ENCODE results near the gene TSPAN17. TPM values are rescaled to one million over a fixed set of nuclear protein-coding genes. Genes with fewer than 3 reads are reported as not detected.

TSPAN17 gene
- polyA plus RNA-seq, 3 donors: 22.2 to 27.7 (median 24.1) TPM

GRCh38 chr5:176694631-176695030 is 47.3 kb downstream of the TSPAN17 start:
- peaks cover 0 to 32% of the 10 kb centered on the region in 2 donors for H3K27me3 ChIP-seq (ENCODE audit: control insufficient read depth in 2 of 2, insufficient read depth in 2 of 2, low read length in 2 of 2)
- TF ChIP-seq, protein P1, sequence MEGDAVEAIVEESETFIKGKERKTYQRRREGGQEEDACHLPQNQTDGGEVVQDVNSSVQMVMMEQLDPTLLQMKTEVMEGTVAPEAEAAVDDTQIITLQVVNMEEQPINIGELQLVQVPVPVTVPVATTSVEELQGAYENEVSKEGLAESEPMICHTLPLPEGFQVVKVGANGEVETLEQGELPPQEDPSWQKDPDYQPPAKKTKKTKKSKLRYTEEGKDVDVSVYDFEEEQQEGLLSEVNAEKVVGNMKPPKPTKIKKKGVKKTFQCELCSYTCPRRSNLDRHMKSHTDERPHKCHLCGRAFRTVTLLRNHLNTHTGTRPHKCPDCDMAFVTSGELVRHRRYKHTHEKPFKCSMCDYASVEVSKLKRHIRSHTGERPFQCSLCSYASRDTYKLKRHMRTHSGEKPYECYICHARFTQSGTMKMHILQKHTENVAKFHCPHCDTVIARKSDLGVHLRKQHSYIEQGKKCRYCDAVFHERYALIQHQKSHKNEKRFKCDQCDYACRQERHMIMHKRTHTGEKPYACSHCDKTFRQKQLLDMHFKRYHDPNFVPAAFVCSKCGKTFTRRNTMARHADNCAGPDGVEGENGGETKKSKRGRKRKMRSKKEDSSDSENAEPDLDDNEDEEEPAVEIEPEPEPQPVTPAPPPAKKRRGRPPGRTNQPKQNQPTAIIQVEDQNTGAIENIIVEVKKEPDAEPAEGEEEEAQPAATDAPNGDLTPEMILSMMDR (IDR thresholded peaks at IDR 0.05): no peak
- H3K4me1 ChIP-seq (ENCODE audit: control insufficient read depth in 1 of 2, insufficient read depth in 2 of 2, low read length in 2 of 2): no peaks in the 10 kb centered on the region
- no peaks in the 10 kb centered on the region for H3K36me3 ChIP-seq (replicated peaks in 1 of 2; ENCODE audit: control insufficient read depth in 1 of 2, insufficient read depth in 2 of 2, low read length in 2 of 2)
- H3K9ac ChIP-seq (ENCODE audit: insufficient read depth, low read length, poor library complexity, severe bottlenecking): no peak overlapping the region
- H3K36me3 Mint-ChIP-seq: no peaks in the 10 kb centered on the region
- H3K9me3 ChIP-seq (replicated peaks in 1 of 2; ENCODE audit: control insufficient read depth in 1 of 2, insufficient read depth in 1 of 2, low read length in 2 of 2): no peaks in the 10 kb centered on the region
- H3K4me2 ChIP-seq (replicated peaks; ENCODE audit: extremely low read depth, low read length, poor library complexity, severe bottlenecking): no peak overlapping the region
- DNase-seq: no peak
- no peak overlapping the region for H3K4me3 Mint-ChIP-seq
- H3K27me3 Mint-ChIP-seq (ENCODE audit: low read depth in 3 of 3): peaks cover 59 to 62% (median 61%) of the 10 kb centered on the region in 3 donors
- intact Hi-C loops (cut with micrococcal nuclease): no loop called here
- no peak overlapping the region for H3K27ac Mint-ChIP-seq
- no peak overlapping the region for H2AFZ ChIP-seq (ENCODE audit: insufficient read depth, low read depth, low read length, poor library complexity, severe bottlenecking)
- no peak overlapping the region for H3K4me3 ChIP-seq (replicated peaks in 1 of 3; ENCODE audit: low read depth in 2 of 3, low read length in 3 of 3)
- peaks cover 0 to 4% (median 0%) of the 10 kb centered on the region in 7 donors for H3K9me3 Mint-ChIP-seq
- no peaks in the 10 kb centered on the region for H4K20me1 ChIP-seq (ENCODE audit: insufficient read depth, low read length)
- peaks cover 3% of the 10 kb centered on the region for H3K4me1 Mint-ChIP-seq
- no peaks in the 10 kb centered on the region for H3K79me2 ChIP-seq (ENCODE audit: insufficient read depth, low read length)
- H3K27ac ChIP-seq (ENCODE audit: low read depth in 1 of 2, low read length in 2 of 2): no peak overlapping the region
- 90% methylated on average over 5 of the region's 9 CpGs for WGBS (ENCODE audit: insufficient coverage)

DNA sequence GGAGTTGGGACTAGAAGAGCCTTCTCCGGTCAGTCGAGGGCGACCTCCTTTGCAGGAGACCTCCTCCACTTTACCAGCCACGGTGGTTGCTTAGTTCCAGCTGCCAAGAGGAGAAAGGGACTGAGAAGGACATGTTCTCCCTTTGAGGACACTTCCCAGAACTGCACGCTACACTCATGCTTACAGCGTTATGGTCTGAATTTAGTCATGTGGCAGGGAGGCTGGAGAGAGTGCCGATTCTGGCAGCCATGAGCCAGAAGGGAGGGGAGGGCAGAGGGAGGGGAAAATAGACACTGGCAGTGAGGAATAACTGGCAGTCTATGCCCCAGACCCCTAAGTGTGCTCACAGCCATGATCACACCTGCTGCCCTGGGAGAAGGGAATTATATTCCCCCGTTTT is 47.8 kb downstream of the TSPAN17 start:
- Histone ChIP-seq H2AFZ (ENCODE audit: insufficient read depth, low read depth, low read length, poor library complexity, severe bottlenecking) (no peak overlapping the region), H3K4me1 (ENCODE audit: control insufficient read depth in 1 of 2, insufficient read depth in 2 of 2, low read length in 2 of 2) (no peaks in the 10 kb centered on the region), H3K36me3 (replicated peaks in 1 of 2; ENCODE audit: control insufficient read depth in 1 of 2, insufficient read depth in 2 of 2, low read length in 2 of 2) (no peaks in the 10 kb centered on the region), H3K9ac (ENCODE audit: insufficient read depth, low read length, poor library complexity, severe bottlenecking) (no peak overlapping the region), H3K79me2 (ENCODE audit: insufficient read depth, low read length) (no peaks in the 10 kb centered on the region), H3K27ac (ENCODE audit: low read depth in 1 of 2, low read length in 2 of 2) (no peak overlapping the region), H3K4me3 (replicated peaks in 1 of 3; ENCODE audit: low read depth in 2 of 3, low read length in 3 of 3) (no peak overlapping the region), H3K4me2 (replicated peaks; ENCODE audit: extremely low read depth, low read length, poor library complexity, severe bottlenecking) (no peak overlapping the region), H3K9me3 (replicated peaks in 1 of 2; ENCODE audit: control insufficient read depth in 1 of 2, insufficient read depth in 1 of 2, low read length in 2 of 2) (no peaks in the 10 kb centered on the region), H4K20me1 (ENCODE audit: insufficient read depth, low read length) (no peaks in the 10 kb centered on the region), H3K27me3 (ENCODE audit: control insufficient read depth in 2 of 2, insufficient read depth in 2 of 2, low read length in 2 of 2) (peaks cover 0 to 32% of the 10 kb centered on the region in 2 donors)
- Mint-ChIP-seq H3K36me3 (no peaks in the 10 kb centered on the region), H3K27me3 (ENCODE audit: low read depth in 3 of 3) (peaks cover 60 to 63% (median 60%) of the 10 kb centered on the region in 3 donors), H3K27ac (no peak overlapping the region), H3K9me3 (peaks cover 0 to 4% (median 0%) of the 10 kb centered on the region in 7 donors), H3K4me1 (peaks cover 3% of the 10 kb centered on the region), H3K4me3 (no peak overlapping the region)
- intact Hi-C loops (cut with micrococcal nuclease): no loop called here
- TF ChIP-seq, protein P1 (IDR thresholded peaks at IDR 0.05): no peak
- no peak for DNase-seq
- WGBS (ENCODE audit: insufficient coverage): 88% methylated on average over 4 of the region's 8 CpGs

Measured in CD14-positive monocyte (primary cell).